ENCODE measurements around the gene EPHB2.
"Not testable (repeated sequence)": the region's sequence is repeated elsewhere in the genome, so short reads cannot be mapped to it uniquely, and the experiment has no call there.

Gene EPHB2

DNA sequence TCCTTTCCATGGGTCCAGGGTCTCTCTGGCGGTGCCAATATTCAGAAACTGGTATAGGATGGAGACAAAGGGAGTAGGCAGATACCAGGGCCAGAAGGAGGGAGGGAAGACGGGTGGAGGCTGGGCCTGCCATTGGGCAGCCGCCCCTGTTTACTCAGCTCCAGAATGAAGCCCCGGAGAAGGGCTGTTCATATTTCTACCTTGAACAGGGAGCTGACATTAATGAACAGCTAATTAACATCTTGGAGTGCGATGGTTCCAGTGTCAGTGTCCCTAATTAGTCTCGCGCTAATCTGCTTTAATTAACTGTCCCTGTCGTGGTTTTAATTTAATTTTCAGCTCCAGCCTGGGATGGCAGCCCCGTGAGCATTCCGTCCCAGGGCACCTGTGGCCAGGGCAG is 113.8 kb downstream of the EPHB2 start:
- DNase-seq: no peak

DNA sequence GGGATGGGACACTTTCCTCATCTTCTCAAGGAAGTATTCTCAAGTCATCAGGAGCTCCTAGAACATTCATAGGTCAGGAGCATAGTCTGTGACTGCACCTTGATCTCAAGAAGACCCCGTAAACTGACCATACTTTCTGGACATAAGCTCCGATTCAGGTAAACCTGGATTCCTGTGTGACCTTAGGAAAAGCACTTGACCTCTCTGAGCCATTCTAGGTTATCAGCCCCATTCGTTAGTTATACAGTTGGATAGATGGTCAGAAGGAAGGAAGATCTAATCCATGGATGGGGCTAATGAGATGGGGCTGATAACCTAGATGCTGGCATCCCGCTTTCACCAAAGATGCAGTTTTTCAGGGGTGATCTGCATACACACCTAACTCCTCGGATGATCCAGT is 114.3 kb downstream of the EPHB2 start:
- no peak for DNase-seq

DNA sequence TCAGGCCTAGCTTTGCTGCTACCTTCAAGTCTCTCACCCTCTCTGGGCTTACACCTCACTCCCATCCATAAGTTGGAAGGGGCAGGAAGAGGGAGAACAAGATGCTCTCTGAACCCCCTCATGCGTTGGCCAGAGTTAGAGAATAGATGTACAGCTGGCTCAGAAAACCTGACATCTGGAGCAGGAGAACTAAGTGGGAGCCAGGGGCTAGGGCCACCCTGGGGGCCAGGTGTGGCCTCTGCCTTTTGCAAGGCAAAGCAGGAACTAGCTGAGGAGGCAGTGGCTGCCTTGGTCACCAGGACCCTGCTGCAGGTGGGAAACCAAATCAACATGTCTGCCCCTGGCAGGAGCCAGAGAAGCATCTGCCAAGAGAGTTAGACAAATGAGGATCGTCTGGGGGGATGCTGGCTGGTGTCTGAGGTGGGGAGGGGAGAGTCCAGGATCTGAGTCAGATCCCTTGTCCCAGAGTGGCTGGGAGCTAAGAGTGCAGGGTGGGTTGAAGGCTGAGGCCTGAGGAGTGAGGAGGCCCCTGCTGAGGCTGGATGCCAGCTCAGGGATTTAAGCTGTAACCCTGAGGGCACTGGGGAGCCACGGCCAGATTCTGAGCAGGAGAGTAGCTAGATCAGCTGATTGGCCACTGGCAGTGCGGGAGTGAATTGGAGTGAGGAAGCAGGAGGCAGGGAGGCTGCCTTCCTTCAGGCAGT is 115.0 kb downstream of the EPHB2 start:
- no peak for DNase-seq

DNA sequence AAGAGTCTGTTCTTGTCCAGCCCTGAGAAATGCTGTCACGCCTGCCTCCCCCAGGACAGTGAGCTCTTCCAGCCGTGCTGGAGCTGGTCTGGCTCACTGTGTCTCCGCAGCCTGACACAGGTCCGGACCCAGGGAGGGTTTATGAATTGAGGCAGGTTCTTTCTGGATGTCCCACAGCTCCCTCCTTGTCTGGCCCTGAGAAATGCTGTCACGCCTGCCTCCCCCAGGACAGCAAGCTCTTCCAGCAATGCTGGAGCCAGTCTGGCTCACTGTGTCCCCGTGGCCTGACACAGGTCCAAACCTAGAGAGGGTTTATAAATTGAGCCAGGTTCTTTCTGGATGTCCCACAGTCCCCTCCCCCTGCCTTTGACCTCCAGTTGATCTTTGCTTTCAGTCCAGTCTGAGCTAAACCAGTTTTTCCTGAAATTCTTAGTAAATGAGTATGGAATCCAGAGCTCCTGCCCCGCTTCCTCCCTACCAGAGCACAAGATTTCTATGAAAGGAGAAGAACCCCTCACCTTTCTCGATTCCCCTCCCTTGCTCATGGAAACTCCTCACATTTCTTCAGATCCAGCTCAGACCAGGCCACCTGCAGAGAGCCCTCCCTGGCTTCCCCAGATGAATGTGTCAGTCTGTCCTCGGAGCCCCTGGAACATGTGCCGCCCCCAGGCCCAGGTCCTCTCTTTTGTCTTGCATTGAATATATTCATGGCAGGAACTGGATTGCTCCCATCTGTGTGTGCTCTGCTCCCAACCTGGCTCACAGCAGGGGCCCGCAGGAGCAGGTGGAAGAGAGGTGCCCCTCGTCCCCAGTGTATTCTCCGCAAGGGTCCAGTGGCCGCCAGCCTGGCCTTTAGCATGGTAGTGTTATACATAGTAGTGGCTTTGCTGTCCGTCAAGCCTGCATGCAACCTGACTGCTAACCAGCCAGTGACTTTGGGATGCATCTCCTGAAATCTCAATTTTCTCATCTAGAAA is 116.3 kb downstream of the EPHB2 start:
- no peak for DNase-seq

DNA sequence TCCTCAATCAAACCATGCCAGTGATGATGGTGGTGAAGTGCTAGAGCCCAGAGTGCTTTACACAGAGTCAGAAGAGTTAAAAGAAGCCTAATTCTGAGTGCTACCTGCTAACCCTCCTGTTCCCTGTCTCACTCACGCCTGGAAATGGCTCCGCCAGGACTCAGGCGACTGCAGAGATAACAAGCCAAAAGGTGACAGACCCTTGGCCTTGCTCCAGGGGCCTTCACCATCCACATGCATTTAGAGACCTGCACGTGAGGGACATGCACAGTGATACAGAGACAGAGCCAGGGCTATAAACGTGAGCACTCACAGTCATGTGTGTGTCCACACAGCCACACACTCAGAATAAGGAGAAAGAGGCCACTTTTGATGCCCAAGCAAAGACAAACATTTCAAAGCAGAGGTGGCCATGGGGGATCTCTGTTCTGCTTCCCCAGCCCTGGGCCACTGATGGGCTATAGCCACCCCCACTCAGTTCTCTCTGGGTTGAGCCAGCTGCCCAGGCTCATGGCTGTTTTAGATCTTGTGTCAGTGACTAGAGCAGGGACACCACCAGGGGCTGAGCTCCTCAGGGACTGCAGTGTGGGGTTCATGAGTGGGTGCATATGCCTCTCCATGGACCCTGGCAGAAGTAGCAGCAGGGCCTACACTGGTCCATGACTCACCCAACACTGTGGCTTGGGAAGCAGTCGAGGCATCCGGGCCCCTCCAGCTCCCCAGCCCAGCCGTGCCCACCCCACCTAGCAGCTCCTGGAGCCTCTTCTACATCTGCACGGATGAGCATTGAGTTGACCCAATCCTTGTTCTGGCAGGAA is 117.2 kb downstream of the EPHB2 start:
- no peak for DNase-seq

DNA sequence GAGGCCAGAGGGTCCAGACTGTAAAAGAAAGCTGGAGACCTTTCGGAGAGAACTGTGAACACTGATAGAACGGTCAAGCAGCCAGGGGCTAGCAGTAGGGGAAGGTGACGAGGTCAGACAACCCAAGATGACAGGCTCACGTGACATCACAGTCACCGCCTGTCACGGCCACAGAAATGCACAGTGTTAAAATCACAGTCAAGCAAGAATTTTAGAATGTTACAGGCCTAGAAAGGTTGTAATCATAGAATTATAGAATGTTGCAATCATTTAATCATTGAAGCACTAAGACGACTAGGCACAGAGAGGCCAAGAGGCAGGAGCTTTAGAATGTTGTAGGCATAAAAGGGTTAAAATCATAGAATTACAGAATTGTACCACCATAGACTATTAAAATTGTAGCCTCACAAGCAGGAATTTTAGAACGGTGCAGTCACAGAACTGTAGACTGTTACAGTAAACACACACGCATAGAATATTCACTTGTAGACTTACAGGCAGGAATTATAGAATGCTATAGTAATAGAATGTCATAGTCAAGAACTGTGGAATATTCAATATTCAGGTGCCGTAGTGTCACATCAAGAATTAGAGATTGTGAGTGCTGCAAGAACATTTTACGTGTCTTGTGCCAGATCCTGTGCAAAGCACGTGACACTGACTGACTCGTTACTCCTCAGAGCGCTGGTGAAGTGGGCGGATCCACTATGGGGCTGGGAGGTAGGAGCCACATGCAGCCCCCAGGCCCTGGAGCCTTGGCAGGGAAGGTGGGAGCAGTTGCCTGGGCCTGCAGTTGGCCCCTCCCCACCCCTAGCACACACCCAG is 118.1 kb downstream of the EPHB2 start:
- DNase-seq: no peak

DNA sequence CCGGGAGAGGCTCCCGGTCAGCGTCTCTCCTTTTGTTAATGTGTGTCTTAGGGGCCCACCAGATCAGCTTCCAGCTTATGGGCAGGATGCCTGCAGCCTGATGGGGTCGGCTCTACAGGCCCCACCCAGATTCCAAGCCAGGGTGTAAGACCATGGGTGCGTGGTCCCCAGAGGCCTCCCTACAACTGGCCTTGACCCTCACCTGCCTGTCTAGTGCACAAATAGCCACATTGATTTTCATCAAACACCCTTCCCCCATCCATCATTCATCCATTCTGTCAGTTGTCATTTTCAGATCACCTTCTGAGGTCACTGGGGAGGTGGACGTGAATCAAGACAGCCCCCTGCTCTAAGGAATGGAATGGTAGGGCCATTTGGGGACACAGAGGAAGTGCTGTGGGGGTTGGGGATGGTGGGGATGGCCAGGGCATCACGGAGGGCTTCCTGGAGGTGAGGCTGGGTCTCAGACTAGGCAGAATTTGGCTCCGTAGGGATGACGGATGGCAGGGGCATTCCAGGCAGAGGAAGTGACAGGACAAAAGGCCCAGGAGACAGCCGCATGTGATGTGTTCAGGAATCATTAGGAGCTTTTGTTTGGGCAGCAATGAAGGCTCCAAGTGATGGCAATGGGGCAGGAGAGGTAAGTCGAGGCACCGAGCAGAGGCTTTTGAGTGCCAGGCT is 118.8 kb downstream of the EPHB2 start:
- no peak for DNase-seq

DNA sequence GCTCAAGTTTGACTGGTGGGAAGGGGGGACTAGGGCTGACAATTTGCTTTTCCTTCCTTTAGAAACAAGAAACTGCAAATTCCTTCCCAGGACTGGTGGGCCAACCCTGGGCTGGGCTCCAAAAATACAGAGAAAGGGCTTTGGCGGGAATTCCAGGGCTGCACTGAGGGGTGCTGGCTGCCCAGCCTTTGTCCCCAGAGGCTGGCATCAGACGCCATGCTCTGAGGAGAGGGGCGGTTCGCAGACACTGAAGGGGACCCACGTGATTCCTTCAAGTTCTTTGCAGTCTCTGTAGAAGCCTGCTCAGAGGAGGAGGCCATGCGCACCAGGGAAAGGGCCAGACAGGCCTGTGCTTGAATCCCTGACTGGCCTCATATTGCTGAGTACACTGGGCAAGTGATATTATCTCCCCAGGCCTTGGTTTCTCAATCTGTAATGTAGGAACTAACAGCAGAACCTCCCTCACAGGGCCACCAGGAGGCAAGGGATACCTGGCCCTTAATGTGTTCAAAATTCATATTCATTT is 119.5 kb downstream of the EPHB2 start:
- DNase-seq: no peak

DNA sequence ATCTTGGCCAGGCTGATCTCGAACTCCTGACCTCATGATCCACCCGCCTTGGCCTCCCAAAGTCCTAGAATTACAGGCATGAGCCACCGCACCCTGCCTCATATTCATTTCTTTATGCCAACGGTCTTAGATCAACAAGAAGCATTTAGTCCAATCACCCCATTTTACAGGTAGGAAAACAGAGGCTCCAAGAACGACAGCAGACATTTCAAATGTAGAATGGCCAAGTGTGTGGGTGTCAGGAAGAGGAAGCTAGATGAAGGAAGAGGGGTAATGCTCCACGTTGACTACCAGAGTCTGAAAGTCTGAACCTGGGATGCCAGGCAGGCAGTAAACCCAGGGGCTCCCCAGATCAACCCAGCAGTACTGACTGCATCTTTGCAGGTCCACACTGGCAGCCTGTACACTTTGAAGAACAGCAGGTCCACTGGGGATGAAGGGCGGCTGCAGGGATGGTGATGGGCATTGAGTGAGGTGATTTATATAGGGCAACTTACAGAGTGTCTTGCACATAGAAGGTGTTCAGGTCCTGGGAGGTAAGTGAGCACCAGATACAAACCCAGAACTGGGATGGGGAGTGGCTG is 120.2 kb downstream of the EPHB2 start:
- no peak for DNase-seq

DNA sequence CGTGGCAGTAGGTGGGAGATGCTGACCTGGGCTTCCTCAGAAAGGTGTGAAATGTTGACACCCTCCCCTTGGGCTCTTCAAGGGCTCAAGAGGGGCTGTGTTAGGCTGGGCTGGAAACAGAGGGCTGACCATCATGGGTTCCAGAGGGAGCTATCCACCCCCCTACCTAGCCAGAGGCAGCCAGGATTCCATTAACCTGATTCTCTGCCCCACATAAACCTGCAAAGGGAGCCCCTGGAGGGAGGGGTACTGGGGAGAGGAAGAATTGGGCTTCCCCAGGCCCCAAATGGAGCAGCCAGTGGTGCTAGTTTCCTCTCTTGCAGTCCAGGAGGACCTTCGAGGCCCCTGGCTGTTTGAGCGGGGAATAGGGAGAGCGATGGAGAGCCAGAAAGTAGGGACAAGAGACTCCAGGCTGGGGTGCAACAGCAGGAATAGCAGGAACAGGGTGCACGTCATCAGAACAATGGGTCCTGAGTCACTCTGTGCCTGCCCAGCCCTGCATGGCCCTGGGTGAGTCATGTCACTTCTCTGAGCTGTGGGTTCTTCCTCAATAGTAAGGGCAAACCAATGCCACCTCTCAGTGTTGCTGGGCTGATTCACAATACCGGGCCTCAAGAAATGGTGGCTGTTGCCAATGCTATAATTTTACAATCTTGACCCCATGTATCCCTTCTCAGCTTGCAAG is 121.2 kb downstream of the EPHB2 start:
- peak in 1 of 2 donors; percentile 60 for DNase-seq

DNA sequence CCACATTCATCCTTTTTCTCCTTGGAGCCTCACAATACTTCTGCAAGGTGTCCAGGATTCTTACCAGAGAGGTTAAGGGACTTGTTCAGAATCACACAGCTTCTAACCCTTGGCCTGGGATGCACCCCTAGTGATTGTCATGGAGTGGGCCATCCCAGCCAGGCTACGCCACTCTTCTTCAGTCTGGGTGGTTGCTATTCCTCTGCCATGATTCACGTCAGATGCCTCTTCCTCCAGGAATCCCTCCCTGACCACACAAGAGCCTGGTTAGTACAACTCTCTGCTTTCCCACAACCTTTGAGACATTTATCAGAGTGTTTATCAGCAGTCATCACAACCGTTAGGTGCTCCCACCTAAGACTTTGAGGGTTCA is 121.8 kb downstream of the EPHB2 start:
- no peak for DNase-seq

DNA sequence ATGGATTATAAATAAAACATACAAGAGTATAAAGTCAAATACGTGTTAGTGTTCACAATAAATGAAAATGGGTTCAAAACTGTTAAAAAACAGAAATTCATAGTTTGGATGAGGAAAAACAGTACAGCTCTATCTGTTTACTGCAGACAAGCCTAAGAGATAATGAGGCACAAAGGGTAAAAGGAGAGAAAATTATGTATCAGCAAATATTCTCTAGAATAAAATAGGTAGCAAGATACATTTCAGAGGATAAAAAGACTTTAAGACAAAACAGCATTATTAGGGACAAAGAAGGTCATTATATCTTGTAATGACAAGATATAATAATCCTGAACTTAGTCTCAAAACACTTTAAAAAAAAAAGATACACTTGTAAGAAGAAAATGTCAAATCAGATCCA is 123.1 kb downstream of the EPHB2 start:
- no peak for DNase-seq

DNA sequence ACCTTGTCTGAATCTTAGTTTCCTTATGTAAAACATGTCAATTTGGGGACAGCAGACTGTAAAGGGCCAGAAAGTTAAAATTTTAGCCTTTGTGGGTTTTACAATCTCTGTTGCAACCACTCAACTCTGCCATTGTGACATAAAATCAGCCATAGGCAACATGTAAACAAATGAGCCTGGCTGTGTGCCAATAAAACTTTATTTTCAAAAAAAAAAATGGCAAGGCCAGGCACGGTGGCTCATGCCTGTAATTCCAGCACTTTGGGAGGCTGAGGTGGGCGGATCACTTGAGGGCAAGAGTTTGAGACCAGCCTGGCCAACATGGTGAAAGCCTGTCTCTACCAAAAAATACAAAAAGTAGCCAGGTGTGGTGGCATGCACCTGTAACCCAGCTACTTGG is 123.8 kb downstream of the EPHB2 start:
- DNase-seq: not testable (repeated sequence)

DNA sequence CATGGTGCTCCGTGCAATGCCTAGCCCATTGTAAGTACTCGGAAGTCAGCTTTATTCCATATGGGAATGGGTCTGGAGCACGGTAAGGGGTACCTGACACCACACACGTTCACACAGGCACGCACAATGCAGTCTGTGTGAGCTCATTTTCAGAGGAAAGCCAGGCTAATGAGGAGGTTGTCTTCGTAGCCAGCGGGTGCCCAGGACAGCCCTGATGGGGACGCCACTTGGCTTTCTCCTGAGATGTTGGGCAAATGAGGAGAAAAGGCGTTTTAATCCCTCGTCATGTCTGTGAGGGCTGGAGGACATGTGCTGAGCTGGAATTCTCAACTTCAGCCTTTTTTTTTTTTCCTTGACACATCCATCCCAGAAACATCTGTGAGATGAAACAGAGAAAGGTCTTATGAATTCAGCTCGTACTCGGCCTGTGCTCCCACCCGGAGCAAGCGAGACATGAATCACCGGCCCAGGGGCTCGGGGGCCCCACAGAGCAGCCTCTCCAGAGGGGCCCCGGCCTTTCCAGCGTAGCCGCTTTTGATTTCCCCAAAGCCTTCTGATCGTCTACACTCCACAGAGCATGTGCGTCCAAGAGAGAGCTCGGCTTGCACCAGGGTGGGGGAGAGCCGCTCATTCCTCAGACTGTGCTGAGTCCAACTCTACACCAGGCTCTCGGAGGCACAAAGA is 125.1 kb downstream of the EPHB2 start:
- no peak for DNase-seq

DNA sequence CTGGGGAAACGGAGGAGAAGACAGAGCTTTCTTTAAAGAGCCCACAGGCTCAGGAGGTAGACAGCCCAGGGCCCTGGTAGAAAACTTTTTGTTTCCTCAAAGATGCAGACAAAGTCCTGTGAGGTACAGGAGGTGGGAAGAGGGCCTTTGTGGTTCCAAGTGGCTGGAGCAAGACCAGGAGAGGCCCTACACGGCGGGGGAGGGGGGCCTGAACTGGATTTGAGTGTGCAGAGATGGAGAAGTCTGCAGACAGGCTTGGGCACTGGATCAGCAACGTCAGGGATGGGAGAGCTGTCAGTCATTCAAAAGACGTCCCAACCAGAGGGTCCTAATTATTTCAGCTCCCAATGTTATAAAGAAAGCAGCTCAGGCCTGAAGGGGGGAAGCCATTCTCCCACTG is 126.2 kb downstream of the EPHB2 start:
- DNase-seq: no peak

DNA sequence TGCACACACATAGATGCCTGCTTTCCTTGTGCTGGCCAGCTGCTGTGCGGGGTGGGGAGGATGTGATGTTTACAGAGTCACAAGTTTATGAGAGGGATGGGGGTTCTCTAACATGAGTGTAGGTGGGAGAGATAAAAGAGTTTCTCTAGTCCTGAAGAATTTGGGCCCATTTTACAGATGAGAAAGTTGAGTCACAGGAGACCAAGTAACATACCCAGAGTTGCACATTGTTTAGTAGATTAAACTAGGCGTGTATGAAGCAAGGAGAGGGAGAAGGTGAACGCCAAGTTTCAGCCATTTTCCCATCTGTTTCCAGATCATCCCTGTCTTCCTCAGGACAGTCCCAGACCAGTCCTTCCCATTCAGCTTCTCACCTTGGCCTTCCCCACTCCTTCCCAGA is 126.7 kb downstream of the EPHB2 start:
- DNase-seq: no peak

DNA sequence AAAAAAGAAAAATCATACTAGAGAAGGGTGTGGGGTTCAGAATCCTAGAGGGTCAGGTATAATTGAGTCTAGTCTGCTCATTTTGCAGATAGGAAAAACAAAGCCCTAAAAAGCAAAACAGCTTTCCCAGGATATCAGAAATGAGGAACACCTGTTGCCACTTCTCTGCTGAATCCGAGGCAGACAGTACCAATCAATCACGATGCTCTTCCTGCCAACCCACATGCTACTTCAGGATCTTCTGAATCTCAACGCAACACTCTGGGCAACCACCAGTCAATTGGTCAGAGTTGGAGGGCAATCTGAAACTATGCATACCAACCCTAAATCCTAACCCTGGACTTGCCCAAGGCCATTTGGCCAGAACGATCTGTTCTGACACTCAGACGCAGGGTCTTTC is 128.3 kb downstream of the EPHB2 start:
- no peak for DNase-seq

DNA sequence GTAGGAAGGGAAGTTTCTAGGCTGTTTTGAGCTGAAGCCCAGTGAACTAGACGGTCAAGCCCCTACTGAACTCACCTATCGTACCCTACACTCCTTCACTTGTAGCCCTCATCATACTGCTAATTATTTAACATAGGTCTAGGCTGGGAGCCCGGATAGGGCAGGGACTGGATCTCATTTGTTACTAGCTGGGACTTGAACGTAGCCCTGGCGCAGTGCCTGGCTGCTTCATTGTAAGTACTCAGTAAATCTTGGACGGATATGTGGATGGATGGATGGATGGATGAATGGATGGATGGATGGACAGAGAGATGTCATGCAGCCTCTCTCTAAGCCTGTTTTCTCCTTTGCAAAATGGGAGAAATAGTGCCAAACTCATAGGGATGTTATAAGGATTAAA is 129.2 kb downstream of the EPHB2 start:
- no peak for DNase-seq

DNA sequence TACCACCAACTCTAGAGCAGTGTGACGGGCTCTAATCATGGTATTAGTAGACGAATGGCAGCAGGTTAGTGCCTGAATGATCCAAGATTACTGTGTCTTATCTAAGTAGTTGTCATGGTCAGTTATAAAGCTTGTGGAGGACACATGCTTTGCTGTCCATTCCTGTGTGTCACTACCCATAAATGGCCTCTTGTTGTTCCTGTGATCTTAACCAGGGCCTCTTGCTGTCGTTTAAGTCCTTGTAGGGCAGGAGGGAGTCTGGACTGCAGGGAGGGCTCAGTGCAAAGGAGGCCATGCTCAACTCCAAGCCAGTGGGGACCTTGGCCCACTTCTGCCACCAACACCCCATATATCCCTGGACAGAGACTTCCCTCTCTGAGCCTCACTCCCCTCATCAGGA is 130.5 kb downstream of the EPHB2 start:
- no peak for DNase-seq

DNA sequence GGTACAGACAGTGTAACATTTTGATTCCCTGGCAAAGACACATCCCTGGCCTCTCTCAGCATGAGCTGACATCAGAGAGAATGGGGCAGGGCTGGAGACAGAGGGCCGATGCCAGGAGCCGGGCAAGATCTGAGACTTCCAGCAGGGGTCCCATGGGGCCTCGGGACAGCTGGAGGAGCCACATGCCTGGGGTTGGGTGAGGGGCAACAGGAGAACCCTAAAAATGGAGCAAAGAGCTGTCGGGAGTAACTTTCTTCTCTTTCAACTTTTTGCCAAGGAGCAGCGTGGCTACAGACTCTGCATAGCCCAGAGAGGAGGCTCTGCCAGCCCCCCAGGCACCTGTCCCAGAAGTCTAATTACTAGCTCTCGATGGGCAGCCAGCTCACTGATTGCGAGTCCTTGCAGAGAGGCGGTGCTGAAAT is 131.2 kb downstream of the EPHB2 start:
- no peak for DNase-seq

Measured in CD4-positive, alpha-beta T cell treated with Interleukin-4 for 1 hour (primary cell).